ENCODE data around the gene SLC4A2. TPM values are rescaled to one million over a fixed set of nuclear protein-coding genes. Genes with fewer than 3 reads are reported as not detected.
A peak's percentile ranks its signal among the peaks of the same experiment; 100 is the strongest.

SLC4A2 gene
- total RNA-seq, 1 experiment from 2014 or later: 286 TPM

DNA sequence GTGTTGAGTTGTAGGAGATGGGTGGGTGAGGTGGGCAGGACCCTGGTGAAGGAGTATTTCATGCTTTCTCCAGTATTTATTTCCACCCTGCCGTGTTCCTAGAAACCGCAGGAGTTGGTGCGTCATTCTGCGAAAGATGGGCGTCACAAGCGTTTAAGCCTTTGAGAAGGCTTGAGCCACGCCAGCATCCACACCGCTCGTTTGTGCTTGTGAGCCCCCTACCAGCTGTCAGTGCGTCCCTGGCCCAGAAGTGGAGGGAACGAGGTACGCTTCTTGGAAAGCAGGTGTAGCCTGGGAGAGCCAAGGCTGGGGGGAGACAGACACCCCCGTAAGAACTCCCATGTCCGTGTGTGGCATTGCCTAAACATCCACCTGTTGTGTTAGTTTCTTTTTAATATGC lies 32.6 kb downstream of the SLC4A2 start:
- no peak for DNase-seq (ENCODE audit: low read depth, low spot score)
- in situ Hi-C loops (cut with HindIII; ENCODE audit: low pct_unique_long_range_greater_than_20kb, low sequenced_read_pairs): no loop called here

DNA sequence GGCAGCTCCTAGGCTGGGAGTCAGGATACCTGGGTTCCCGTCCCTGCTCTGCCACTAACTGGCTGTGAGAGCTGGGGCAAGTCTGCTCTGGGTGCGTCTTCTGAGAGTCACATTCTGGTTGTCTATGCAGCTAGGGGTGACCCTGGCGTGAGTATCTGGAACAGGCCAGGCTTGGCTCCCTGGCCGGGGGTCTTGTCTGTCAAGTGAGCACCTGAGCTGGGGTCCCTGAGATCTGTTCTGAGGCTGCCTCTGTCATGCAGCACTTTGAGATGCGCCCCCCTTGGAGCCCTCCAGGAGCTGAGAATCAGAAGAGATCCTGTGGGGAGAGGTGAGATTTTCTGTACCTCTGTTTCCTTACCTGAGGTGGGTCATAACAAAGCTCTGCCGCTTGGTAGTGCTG lies 34.4 kb downstream of the SLC4A2 start:
- DNase-seq (ENCODE audit: low read depth, low spot score): no peak
- in situ Hi-C loops (cut with HindIII; ENCODE audit: low pct_unique_long_range_greater_than_20kb, low sequenced_read_pairs): no loop called here

DNA sequence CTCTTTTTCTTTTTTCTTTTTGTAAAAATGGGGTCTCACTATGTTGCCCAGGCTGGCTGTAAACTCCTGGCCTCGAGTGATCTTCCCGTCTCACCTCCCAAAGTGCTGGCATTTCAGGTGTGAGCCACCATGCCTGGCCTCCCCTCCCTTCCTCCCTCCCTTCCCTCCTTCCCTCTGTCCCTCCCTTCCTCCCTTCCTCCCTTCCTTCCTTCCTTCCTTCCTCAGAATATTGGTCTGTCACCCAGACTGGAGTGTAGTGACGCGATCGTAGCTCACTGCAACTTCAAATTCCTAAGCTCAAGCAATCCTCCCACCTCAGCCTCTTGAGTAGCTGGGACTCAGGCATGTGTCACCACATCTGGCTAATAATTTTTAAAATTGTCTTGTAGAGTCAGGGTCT lies 35.3 kb downstream of the SLC4A2 start:
- DNase-seq (ENCODE audit: low read depth, low spot score): no peak
- in situ Hi-C loops (cut with HindIII; ENCODE audit: low pct_unique_long_range_greater_than_20kb, low sequenced_read_pairs): no loop called here

DNA sequence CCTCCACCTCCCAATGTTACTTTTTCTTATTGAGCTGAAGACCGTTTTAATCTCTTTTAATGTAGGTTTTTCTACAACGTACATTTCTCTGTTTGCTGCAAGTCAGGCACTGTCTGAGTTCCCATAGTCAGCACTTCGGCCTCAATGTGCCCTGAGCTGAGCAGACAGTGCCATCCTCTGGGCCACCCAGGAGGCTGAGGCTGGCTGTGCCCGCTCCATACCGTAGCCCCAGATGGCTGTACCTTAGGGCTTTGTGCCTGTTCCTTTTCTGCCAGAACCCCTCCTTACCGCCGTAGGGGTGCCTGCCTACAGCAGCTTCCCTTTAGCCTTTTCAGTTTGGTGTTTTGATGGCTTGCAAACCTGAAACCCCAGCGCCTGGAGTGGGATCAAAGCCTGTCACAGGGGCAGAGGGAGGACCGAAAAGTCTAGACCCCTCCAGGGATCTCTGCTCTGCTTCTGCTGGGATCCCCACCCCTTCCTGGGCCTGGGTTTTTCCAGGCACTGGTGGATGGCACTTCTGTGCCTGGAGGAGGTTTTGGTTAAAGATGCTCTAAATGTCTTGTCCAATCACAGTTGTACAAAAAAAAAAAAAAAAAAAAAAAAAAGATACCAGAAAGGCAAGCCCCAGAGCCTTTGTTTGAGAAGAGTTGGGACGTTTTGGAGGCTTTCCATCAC lies 35.9 kb downstream of the SLC4A2 start:
- DNase-seq (ENCODE audit: low read depth, low spot score): no peak
- in situ Hi-C loops (cut with HindIII; ENCODE audit: low pct_unique_long_range_greater_than_20kb, low sequenced_read_pairs): no loop called here

DNA sequence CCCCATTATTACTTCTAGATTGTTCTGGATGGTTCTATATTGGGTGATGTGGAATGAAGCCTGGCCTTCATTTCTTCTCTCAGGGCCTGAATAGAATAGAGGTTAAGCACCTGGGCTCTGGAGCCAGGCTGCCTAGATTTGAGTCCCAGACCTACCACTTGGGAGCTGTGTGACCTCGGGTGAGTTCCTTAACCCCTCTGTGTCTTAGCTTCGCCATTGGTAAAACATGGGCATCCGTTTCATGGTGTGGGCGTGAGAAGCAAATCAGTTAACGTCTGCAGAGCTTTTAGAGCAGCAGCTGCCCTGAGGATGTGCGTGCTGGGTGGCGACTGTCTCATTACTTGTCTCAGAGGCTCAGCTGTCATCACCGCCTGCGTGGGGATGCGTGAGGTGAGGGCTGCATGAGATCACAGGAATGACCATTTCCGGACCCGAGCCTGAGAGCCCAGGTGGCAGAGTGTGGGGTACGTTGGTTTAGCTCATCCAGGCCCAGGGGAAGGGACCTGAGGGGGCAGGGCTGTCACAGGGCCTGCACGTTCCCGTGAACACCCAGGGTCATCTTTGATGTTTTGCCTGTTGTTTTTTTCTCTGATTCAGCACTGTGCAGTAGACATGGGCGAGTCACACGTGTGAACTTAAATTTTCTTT lies 36.6 kb downstream of the SLC4A2 start:
- in situ Hi-C loops (cut with HindIII; ENCODE audit: low pct_unique_long_range_greater_than_20kb, low sequenced_read_pairs): no loop called here
- no peak for DNase-seq (ENCODE audit: low read depth, low spot score)

DNA sequence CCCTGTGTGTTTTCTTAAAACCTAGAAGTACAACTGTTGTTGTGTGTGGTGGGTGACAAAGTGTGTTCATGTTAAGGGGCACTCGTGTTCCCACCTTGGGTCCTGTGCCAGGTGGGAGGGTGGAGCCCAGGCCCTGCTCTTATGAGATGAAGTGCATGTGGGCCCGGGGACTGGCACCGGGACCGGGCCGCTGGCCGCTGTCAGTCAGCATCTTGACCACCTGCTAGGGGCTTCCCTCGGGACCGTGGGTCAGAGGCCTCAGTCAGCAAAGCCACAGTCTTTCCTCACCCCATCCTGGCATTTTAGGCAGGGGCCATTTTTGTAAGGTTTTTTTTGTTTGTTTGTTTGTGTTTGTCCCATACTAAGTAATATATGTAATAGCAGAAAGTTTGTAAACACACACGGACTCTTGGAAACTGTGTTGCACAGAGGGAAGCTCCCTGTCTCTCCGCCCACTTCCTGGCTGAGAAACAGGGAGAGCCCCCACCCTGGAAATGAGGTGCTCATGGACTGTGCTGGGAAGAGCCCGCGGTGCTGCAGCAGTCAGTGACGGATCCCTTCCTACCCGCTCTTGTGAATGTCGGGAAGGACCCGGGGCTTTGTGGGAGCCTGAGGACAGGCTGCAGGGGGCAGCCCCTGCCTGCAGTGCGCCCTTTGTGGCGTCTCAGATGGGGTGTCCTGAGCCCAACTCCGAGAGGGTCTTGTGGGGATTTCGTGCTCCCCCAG lies 40.3 kb downstream of the SLC4A2 start:
- no peak for DNase-seq (ENCODE audit: low read depth, low spot score)
- in situ Hi-C loops (cut with HindIII; ENCODE audit: low pct_unique_long_range_greater_than_20kb, low sequenced_read_pairs): no loop called here

DNA sequence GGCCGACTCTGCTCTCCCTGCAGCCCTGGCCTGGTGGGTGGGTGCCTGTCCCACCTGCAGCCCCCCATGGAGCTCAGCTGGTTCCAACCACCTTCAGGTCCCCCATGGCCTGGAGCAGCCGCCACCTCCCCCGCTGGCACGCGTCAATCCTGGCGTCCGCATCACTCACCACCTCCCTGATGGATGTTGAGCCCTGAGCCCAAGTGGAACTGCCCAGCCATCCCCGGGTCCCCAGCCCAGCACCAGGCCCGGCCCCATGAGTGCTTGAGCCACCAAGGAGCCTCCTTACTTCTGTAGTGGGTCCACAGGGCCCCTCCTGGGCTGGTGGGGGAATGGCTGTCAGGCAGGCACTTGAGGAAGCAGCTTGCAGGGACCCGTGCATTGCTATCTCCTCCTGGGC lies 41.5 kb downstream of the SLC4A2 start:
- DNase-seq (ENCODE audit: low read depth, low spot score): no peak
- in situ Hi-C loops (cut with HindIII; ENCODE audit: low pct_unique_long_range_greater_than_20kb, low sequenced_read_pairs): no loop called here

DNA sequence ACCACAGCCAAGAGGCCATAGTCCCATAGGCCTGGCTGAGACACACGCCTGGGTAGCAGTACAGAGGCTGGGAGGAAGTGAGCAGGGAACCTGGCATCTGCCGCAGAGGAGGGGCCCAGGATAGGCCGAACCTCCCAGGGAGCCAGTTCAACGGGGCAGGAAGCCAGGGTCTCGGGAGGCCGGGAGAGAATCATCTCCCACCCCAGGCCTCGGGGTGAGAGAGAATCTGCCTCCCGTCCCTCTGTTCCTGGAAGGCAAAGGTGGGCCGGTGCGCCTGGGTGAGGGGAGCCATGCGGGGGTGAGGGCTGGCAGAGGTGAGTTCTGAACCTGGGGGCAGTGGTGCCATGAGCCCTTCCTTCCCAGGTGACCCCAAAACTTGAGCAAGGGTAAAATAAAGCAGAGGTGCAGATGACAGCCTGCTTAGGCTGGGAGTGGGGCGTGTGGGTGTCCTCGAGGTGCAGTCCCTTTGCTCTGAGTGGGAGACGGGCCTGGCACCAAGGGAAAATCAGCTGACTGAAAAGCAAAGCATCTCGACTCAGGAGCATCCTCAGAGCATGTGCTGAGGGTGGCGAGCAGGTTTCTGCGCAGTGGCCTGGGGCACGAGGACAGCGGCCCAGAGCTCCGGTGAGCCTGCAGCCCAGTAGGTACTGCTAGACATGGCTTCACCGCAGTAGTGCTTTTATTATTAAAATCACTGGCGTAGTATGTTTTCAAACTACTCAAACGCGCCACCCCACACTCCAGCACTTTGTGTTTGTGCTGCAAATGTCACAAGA lies 42.4 kb downstream of the SLC4A2 start:
- in situ Hi-C loops (cut with HindIII; ENCODE audit: low pct_unique_long_range_greater_than_20kb, low sequenced_read_pairs): no loop called here

DNA sequence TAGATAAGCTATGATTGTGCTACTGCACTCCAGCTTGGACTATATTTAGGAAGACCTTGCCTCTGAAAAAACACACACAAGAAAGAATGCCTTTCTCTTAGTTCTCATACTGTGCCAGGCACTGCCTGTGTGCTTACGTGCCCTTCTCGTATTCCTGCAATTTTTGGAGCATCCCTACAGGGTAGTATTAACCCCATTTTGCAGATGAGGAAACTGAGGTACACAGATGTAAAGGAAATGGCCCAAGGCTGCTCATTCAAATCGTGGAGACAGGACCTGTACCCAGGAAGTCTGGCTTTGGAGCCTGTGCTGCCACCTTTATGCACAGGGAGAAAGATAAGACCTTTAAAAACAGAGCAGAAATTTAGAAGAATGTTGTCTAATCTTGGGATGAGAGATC lies 43.6 kb downstream of the SLC4A2 start:
- no peak for DNase-seq (ENCODE audit: low read depth, low spot score)
- in situ Hi-C loops (cut with HindIII; ENCODE audit: low pct_unique_long_range_greater_than_20kb, low sequenced_read_pairs): no loop called here

More for the DNA sequence above, 42.4 kb downstream of the SLC4A2 start:
- no peak for DNase-seq (ENCODE audit: low read depth, low spot score)

DNA sequence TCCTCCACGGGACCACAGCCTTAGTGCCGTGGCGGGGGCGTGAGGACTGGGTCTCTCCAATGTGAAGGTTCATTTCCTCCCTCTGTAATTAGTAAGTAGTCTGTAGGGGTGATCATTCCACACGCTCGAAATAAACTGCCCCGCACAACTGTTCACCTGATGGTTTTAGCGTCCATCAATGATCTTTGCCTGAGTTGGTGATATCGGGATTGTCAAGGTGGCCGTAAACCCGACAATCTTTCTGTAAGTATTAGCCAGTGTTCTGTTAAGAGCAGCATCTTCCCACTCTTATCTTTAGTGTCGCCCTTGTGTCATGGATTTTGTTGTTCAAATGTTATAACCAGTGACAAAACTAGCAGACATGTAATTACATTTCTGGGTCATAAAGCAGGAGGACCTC lies 44.6 kb downstream of the SLC4A2 start:
- in situ Hi-C loops (cut with HindIII; ENCODE audit: low pct_unique_long_range_greater_than_20kb, low sequenced_read_pairs): no loop called here

DNA sequence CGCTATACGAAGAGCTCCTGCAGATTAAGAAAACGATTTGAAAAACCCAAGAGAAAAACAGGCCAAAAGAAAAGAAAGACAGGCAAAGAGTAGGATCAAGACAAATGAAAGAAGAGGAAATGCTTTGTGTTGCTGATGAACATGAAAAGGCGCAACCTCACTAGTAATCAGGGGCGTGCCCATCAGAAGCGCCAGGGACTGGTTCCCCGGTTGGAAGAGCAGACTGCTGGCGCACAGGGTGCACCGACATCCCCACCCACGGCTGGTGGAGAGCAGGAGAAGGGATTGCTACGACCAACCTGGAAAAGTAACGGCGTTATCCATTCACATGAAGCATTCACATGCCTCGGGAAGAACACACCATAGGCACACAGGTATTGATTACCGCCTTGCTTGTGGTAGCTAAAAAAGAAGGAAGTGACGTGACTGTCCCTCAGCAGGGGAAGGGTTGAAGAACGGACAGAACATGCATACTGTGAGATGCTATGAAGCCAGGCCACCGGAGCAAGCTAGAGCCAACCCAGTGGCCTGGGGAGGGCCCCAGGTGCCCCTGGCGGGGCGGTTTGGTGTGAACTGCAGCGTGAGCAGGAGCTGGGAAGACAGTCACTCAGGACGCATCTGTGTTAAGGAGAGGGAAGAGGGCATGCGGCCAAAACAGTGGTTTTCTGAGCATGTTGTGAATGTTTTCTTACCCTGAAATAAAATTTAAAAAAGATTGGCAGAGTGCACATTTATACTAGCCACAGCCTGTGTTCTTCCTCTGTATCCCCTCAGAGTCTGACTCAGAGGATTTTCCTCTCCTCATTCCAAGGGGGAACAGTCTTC lies 45.2 kb downstream of the SLC4A2 start:
- DNase-seq (ENCODE audit: low read depth, low spot score): no peak
- in situ Hi-C loops (cut with HindIII; ENCODE audit: low pct_unique_long_range_greater_than_20kb, low sequenced_read_pairs): no loop called here

More for the DNA sequence above, 44.6 kb downstream of the SLC4A2 start:
- no peak for DNase-seq (ENCODE audit: low read depth, low spot score)

DNA sequence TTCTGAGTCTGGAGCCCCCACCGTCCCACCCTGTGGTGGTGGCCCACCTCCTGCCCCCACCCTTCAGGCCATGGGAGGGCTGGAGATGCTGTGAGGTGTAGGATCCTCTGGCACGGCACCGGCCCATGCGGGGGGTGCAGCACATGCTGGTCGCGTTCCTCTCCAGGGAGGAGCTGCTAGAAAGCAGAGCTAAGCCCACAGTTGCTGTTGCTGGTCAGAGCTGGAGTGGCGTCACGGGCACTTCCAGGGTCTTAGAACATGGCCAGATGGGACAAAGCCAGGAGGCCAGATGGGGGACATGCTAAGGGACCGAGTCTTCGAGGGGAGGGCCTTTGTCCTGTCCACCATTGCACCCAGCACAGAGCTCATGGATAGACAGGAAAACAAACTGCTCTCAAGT lies 48.5 kb downstream of the SLC4A2 start:
- DNase-seq (ENCODE audit: low read depth, low spot score): no peak
- in situ Hi-C loops (cut with HindIII; ENCODE audit: low pct_unique_long_range_greater_than_20kb, low sequenced_read_pairs): no loop called here

DNA sequence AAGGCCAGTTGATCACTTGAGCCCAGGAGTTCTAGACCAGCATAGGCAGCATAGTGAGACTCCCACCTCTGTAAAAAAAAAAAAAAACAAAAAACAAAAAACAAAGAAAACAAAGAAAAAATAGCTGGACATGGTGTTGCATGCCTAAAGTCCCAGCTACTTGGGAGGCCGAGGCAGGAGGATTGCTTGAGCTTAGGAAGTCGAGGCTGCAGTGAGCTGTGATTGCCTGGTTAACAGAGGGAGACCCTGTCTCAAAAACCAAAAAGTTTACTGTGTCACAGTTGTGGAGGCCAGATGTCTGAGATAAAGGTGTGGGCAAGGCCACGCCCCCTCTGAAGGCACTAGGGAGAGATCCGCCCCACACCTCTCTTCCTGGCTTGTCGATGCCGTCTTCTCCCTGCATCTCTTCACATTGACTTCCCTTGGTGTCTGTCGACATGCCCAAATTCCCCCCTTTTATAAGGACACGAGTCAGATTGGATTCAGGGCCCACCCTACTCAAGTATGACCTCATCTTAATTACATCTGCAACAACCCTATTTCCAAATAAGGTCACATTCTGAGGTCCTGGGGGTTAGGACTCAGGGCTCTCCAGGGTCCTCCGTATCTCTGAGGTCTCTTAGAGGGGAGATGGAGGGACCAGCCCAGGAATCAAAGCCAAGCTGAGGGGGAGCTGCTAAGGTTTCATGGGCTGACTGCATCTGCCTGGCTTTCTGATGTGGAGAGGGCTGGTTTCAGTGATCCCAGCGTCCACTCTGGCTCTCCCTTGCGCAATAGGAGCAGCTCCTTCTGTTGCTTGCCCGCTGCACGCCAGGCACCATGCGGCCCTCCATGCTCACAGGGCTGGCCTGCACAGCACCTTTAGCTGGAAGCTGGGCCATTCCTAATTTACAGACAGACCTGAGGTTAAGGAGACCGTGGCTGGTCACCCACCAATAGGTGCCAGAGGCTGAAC lies 50.0 kb downstream of the SLC4A2 start:
- DNase-seq (ENCODE audit: low read depth, low spot score): no peak
- in situ Hi-C loops (cut with HindIII; ENCODE audit: low pct_unique_long_range_greater_than_20kb, low sequenced_read_pairs): no loop called here

DNA sequence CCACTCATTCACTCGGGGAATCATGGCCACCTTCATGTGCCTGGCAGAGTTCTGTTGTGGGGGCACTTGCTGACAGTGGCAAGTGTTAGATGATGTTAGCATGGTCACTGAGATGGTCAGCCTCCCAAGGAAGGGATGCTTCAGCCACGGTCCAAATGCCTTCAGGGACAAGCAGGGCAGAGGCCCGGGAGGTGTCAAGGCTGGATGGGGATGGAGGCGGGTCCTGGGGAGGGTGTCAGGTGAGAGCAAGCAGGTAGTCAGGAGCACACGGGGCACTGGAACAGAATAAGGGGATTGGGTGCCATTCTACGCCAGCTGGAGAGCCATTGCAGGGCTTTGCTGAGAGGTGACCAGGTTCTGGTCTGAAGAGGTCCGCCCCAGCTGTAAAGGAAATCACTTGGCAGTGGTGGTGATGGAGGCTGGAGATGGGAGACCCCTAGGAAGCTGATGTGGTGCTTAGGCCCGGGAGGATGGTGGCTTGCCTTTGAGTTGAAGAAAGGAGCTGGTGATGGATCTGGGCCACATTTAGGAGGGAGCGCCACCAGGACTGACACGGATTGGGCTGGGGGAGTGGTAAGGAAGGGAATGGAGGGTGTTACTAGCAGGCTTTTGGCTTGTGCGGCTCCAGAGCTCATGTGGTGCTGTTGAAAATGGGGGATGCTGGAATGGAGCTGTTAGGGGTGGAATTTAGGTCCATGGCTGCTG lies 51.0 kb downstream of the SLC4A2 start:
- no peak for DNase-seq (ENCODE audit: low read depth, low spot score)
- in situ Hi-C loops (cut with HindIII; ENCODE audit: low pct_unique_long_range_greater_than_20kb, low sequenced_read_pairs): no loop called here

DNA sequence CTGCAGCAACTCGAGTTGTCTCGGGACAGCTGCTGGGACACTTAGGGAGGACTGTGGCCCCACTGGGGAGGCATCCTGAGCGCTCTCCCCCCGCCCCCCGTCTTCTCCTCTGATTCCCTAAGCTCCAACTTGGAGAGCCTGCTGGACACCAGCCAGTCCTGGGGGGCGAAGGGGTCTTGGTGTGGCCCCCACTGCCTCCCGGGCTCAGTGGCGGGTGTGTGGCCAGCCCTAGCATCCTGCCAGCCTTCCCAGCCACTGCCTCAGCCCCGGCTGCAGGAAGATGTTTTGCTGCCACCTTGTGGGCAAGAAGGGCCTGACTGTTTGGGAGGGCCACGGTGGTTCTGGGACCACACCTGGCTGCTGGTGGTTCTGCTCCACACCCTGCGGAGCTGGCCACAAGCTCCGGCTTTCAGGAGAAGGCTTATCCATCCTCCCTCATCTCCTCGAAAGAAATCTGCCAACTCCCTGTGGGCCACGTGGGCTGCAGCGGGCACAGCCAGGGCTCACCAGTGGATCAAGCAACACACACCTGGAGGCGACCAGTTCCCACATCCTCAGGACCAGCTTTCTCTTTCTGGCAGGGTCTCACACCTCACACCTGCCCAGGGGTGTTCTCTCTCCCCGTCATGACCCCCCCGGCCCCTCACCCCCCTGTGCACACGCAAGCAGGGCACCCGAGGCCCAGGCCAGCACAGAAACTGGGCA lies 51.7 kb downstream of the SLC4A2 start:
- in situ Hi-C loops (cut with HindIII; ENCODE audit: low pct_unique_long_range_greater_than_20kb, low sequenced_read_pairs): no loop called here
- peak; percentile 86 for DNase-seq (ENCODE audit: low read depth, low spot score)
